ENCODE measurements around the gene DGLUCY. TPM values are rescaled to one million over a fixed set of nuclear protein-coding genes. Genes with fewer than 3 reads are reported as not detected.

Gene DGLUCY
- total and polyA plus RNA-seq, 2 experiments from 2014 or later, result 82.7 to 90.0 TPM

GRCh38 chr14:91204657-91205056 is 90.8 kb downstream of the DGLUCY start:
- DNase-seq (ENCODE audit: low read depth in 1 of 2, low spot score in 1 of 2), result no peak
- no peaks in the 10 kb centered on the region for H3K4me1 ChIP-seq (ENCODE audit: low read depth)
- TF ChIP-seq CTCF (IDR thresholded peaks at IDR 0.05; ENCODE audit: low read depth, low read length), result no peak
- H3K27me3 ChIP-seq, result no peaks in the 10 kb centered on the region
- peaks cover 3% of the 10 kb centered on the region for H3K36me3 ChIP-seq
- H3K27ac ChIP-seq, result no peak overlapping the region
- H3K4me3 ChIP-seq, result no peak overlapping the region
- H3K9me3 ChIP-seq (ENCODE audit: low read depth), result no peaks in the 10 kb centered on the region

- no peak for TF ChIP-seq CTCF (IDR thresholded peaks at IDR 0.05; ENCODE audit: low read depth, low read length)
- peak in 1 of 2 donors; percentile 70 for DNase-seq (ENCODE audit: low read depth in 1 of 2, low spot score in 1 of 2)
- no peaks in the 10 kb centered on the region for H3K36me3 ChIP-seq
- no peak overlapping the region for H3K27ac ChIP-seq
- no peak overlapping the region for H3K4me3 ChIP-seq
- no peaks in the 10 kb centered on the region for H3K27me3 ChIP-seq
- no peaks in the 10 kb centered on the region for H3K9me3 ChIP-seq (ENCODE audit: low read depth)
- no peaks in the 10 kb centered on the region for H3K4me1 ChIP-seq (ENCODE audit: low read depth)
These were observed 91.6 kb downstream of the DGLUCY start for GRCh38 chr14:91205459-91205858.

GRCh38 chr14:91207008-91207407 is 93.1 kb downstream of the DGLUCY start:
- DNase-seq (ENCODE audit: low read depth in 1 of 2, low spot score in 1 of 2), result no peak
- TF ChIP-seq CTCF (IDR thresholded peaks at IDR 0.05; ENCODE audit: low read depth, low read length), result no peak

GRCh38 chr14:91211017-91211416 is 97.1 kb downstream of the DGLUCY start:
- Histone ChIP-seq H3K27me3 (no peaks in the 10 kb centered on the region), H3K36me3 (peaks cover 9% of the 10 kb centered on the region), H3K9me3 (ENCODE audit: low read depth) (no peaks in the 10 kb centered on the region), H3K4me3 (no peak overlapping the region), H3K4me1 (ENCODE audit: low read depth) (no peaks in the 10 kb centered on the region), H3K27ac (no peak overlapping the region)
- no peak for DNase-seq (ENCODE audit: low read depth in 1 of 2, low spot score in 1 of 2)
- no peak for TF ChIP-seq CTCF (IDR thresholded peaks at IDR 0.05; ENCODE audit: low read depth, low read length)

More at GRCh38 chr14:91207008-91207407, 93.1 kb downstream of the DGLUCY start:
- Histone ChIP-seq H3K9me3 (ENCODE audit: low read depth) (no peaks in the 10 kb centered on the region), H3K27me3 (no peaks in the 10 kb centered on the region), H3K4me1 (ENCODE audit: low read depth) (no peaks in the 10 kb centered on the region), H3K4me3 (no peak overlapping the region), H3K27ac (no peak overlapping the region), H3K36me3 (peaks cover 2% of the 10 kb centered on the region)

GRCh38 chr14:91214306-91214705 is 100.4 kb downstream of the DGLUCY start:
- no peaks in the 10 kb centered on the region for H3K27me3 ChIP-seq
- no peaks in the 10 kb centered on the region for H3K9me3 ChIP-seq (ENCODE audit: low read depth)
- peaks cover 9% of the 10 kb centered on the region for H3K36me3 ChIP-seq
- TF ChIP-seq CTCF (IDR thresholded peaks at IDR 0.05; ENCODE audit: low read depth, low read length), result no peak
- no peak overlapping the region for H3K4me3 ChIP-seq
- no peak overlapping the region for H3K27ac ChIP-seq
- DNase-seq (ENCODE audit: low read depth in 1 of 2, low spot score in 1 of 2), result no peak
- no peaks in the 10 kb centered on the region for H3K4me1 ChIP-seq (ENCODE audit: low read depth)

GRCh38 chr14:91215381-91215780 is 101.5 kb downstream of the DGLUCY start:
- DNase-seq (ENCODE audit: low read depth in 1 of 2, low spot score in 1 of 2), result no peak
- Histone ChIP-seq H3K4me3 (no peak overlapping the region), H3K4me1 (ENCODE audit: low read depth) (no peaks in the 10 kb centered on the region), H3K27me3 (no peaks in the 10 kb centered on the region), H3K27ac (no peak overlapping the region), H3K36me3 (peaks cover 9% of the 10 kb centered on the region), H3K9me3 (ENCODE audit: low read depth) (no peaks in the 10 kb centered on the region)
- no peak for TF ChIP-seq CTCF (IDR thresholded peaks at IDR 0.05; ENCODE audit: low read depth, low read length)
